ENCODE data around the gene ACER1. TPM values are rescaled to one million over a fixed set of nuclear protein-coding genes. Genes with fewer than 3 reads are reported as not detected.

The ACER1 gene, protein sequence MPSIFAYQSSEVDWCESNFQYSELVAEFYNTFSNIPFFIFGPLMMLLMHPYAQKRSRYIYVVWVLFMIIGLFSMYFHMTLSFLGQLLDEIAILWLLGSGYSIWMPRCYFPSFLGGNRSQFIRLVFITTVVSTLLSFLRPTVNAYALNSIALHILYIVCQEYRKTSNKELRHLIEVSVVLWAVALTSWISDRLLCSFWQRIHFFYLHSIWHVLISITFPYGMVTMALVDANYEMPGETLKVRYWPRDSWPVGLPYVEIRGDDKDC
- polyA plus RNA-seq (2013) = 0.07 TPM

DNA sequence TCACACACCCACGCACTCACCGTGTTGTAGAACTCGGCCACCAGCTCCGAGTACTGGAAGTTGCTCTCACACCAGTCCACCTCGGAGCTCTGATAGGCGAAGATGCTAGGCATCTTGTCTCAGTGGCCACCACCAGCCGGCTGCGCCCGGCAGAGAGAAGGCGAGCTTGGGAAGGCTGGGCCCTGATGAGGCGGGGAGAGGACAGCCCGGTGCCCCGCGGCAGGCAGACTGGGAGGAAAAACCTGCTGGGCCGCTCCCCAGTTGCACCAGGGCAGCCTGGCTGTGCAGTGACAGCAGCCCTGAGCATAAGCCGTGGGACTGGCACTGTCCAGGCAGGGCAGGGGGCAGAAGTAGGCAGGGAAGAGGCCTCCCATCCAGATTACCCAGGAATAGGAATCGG, at the start of gene ACER1:
ACER1 (minus strand) TSS at position 174 of the 400 bp plus-strand sequence; CDS start at position 113, 61 bp downstream.
- WGBS (ENCODE audit: insufficient coverage) = 91% methylated on average over 12 of the region's 17 CpGs
- no peaks in the 10 kb centered on the region for H3K36me3 ChIP-seq (ENCODE audit: control insufficient read depth in 4 of 4, insufficient read depth in 4 of 4, low read length in 3 of 4)
- no peaks in the 10 kb centered on the region for H3K4me1 ChIP-seq (ENCODE audit: control extremely low read depth in 1 of 4, control insufficient read depth in 4 of 4, insufficient read depth in 4 of 4, low read length in 3 of 4)
- H3K27me3 ChIP-seq (replicated peaks in 2 of 5; ENCODE audit: control insufficient read depth in 4 of 5, insufficient read depth in 5 of 5, low read length in 4 of 5) = peaks cover 0 to 4% (median 0%) of the 10 kb centered on the region in 5 experiments
- no peaks in the 10 kb centered on the region for H3K9me3 ChIP-seq (ENCODE audit: control extremely low read depth in 1 of 5, control insufficient read depth in 4 of 5, insufficient read depth in 2 of 5, low read depth in 1 of 5, low read length in 4 of 5)
- no peak within 1 kb of the TSS for H3K27ac ChIP-seq (ENCODE audit: insufficient read depth in 1 of 2, low read depth in 1 of 2, low read length in 2 of 2, poor library complexity in 1 of 2, severe bottlenecking in 2 of 2)
- CTCF ChIA-PET = no interaction called here
- no peak for DNase-seq
- no peak within 1 kb of the TSS for H3K4me3 ChIP-seq (ENCODE audit: control insufficient read depth in 1 of 7, extremely low read depth in 1 of 7, insufficient read depth in 4 of 7, low read depth in 2 of 7, low read length in 6 of 7)
- POLR2A ChIA-PET = no interaction called here

DNA sequence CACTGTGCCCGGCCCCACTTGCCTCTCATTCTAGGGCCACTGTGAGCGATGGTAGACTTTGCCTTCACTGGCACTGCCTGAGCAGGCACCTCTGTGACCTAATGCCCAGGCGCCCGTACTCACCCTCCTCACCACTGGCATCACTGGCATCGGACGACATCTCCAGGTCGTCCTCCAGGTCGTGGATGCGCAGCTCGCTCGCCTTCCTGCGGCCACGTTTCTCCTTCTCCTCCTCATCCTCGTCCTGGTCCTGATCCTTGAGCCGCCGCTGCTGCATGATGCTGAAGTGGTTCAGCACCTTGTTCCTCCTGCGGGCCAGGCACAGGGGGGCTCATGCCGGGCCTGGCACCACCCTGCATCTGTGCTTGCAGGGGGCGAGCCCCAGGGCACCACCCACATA, 49.8 kb upstream of the ACER1 start:
- Histone ChIP-seq H3K36me3 (ENCODE audit: control insufficient read depth in 4 of 4, insufficient read depth in 4 of 4, low read length in 3 of 4) (peaks cover 18 to 86% (median 60%) of the 10 kb centered on the region in 4 experiments), H3K27me3 (replicated peaks in 2 of 5; ENCODE audit: control insufficient read depth in 4 of 5, insufficient read depth in 5 of 5, low read length in 4 of 5) (peaks cover 0 to 2% (median 0%) of the 10 kb centered on the region in 5 experiments), H3K9me3 (ENCODE audit: control extremely low read depth in 1 of 5, control insufficient read depth in 4 of 5, insufficient read depth in 2 of 5, low read depth in 1 of 5, low read length in 4 of 5) (peaks cover 0 to 17% (median 10%) of the 10 kb centered on the region in 5 experiments), H3K27ac (ENCODE audit: insufficient read depth in 1 of 2, low read depth in 1 of 2, low read length in 2 of 2, poor library complexity in 1 of 2, severe bottlenecking in 2 of 2) (no peak overlapping the region), H3K4me3 (ENCODE audit: control insufficient read depth in 1 of 7, extremely low read depth in 1 of 7, insufficient read depth in 4 of 7, low read depth in 2 of 7, low read length in 6 of 7) (no peak overlapping the region), H3K4me1 (ENCODE audit: control extremely low read depth in 1 of 4, control insufficient read depth in 4 of 4, insufficient read depth in 4 of 4, low read length in 3 of 4) (no peaks in the 10 kb centered on the region)
- DNase-seq = no peak
- ChIA-PET CTCF (no interaction called here), POLR2A (interaction anchor here (0.6 kb wide), 1 partner anchor 324 kb away, joined by 8 read pairs; no protein-coding TSS in a partner anchor)
- 96% methylated on average over 10 of the region's 19 CpGs for WGBS (ENCODE audit: insufficient coverage)

DNA sequence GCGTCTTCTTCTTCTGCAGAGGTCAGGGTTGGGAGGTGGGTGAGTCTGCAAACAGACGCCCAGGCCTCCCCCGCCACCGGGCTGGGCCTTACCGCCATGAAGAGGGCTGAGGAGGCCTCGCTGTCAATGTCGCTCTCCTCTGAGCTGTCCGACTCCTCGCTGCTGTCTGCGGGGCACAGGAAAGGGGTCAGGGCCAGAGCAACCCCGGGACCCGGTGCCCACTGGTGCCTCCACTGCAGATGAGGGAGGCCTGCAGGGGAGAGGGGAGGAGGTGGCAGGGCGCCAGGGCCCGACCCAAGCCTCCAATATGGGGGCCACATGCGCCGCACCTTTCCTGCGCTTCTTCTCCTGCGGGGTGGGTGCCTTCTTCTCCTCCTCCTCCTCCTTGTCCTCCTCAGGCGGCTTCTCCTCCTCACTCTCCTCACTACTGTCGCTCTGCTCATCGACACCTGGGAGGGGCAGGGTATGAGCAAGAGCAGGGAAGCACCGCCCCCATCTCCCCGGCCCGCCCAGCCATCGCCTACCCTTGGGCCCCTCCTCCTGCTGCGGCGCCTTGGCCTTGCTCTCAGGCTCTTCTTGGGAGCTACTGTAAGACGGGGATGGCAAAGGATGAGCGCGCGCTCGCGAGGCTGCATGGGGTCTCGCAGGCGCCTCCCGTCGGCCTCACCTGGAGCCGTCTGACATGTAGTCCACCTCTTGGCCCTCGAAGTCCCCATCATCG, 47.8 kb upstream of the ACER1 start:
- no peak overlapping the region for H3K4me3 ChIP-seq (ENCODE audit: control insufficient read depth in 1 of 7, extremely low read depth in 1 of 7, insufficient read depth in 4 of 7, low read depth in 2 of 7, low read length in 6 of 7)
- DNase-seq = no peak
- POLR2A ChIA-PET = no interaction called here
- peaks cover 0 to 17% (median 10%) of the 10 kb centered on the region in 5 experiments for H3K9me3 ChIP-seq (ENCODE audit: control extremely low read depth in 1 of 5, control insufficient read depth in 4 of 5, insufficient read depth in 2 of 5, low read depth in 1 of 5, low read length in 4 of 5)
- H3K36me3 ChIP-seq (ENCODE audit: control insufficient read depth in 4 of 4, insufficient read depth in 4 of 4, low read length in 3 of 4) = peaks cover 16 to 69% (median 52%) of the 10 kb centered on the region in 4 experiments
- CTCF ChIA-PET = no interaction called here
- no peak overlapping the region for H3K27ac ChIP-seq (ENCODE audit: insufficient read depth in 1 of 2, low read depth in 1 of 2, low read length in 2 of 2, poor library complexity in 1 of 2, severe bottlenecking in 2 of 2)
- peaks cover 0 to 2% (median 0%) of the 10 kb centered on the region in 5 experiments for H3K27me3 ChIP-seq (replicated peaks in 2 of 5; ENCODE audit: control insufficient read depth in 4 of 5, insufficient read depth in 5 of 5, low read length in 4 of 5)
- H3K4me1 ChIP-seq (ENCODE audit: control extremely low read depth in 1 of 4, control insufficient read depth in 4 of 4, insufficient read depth in 4 of 4, low read length in 3 of 4) = no peaks in the 10 kb centered on the region
- 96% methylated on average over 23 of the region's 40 CpGs for WGBS (ENCODE audit: insufficient coverage)

DNA sequence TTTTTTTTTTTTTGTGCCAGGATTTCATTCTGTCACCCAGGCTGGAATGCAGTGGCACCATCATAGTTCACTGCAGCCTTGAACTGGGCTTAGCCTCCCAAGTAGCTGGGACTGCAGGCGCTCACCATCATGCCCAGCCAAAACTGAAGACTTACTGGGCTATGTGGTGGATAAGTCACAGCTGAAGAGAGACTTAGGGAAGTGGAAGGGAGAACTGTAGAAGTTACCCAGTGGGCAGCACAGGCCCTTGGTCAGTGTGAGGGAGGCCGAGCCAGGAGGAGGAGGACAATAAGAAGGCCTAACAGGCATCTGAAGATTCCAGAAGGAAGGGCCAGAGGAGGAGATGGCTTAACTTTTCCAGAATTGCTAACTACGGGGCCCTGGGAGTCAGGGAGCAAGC, 46.3 kb upstream of the ACER1 start:
- 93% methylated on average over 3 of the region's 3 CpGs for WGBS (ENCODE audit: insufficient coverage)
- CTCF ChIA-PET = no interaction called here
- H3K4me3 ChIP-seq (ENCODE audit: control insufficient read depth in 1 of 7, extremely low read depth in 1 of 7, insufficient read depth in 4 of 7, low read depth in 2 of 7, low read length in 6 of 7) = no peak overlapping the region
- peaks cover 12 to 66% (median 48%) of the 10 kb centered on the region in 4 experiments for H3K36me3 ChIP-seq (ENCODE audit: control insufficient read depth in 4 of 4, insufficient read depth in 4 of 4, low read length in 3 of 4)
- no peak for DNase-seq
- H3K4me1 ChIP-seq (ENCODE audit: control extremely low read depth in 1 of 4, control insufficient read depth in 4 of 4, insufficient read depth in 4 of 4, low read length in 3 of 4) = no peaks in the 10 kb centered on the region
- POLR2A ChIA-PET = interaction anchor here (0.6 kb wide), 1 partner anchor 9 kb away, joined by 7 read pairs; no protein-coding TSS in a partner anchor
- H3K27me3 ChIP-seq (replicated peaks in 2 of 5; ENCODE audit: control insufficient read depth in 4 of 5, insufficient read depth in 5 of 5, low read length in 4 of 5) = peaks cover 0 to 2% (median 0%) of the 10 kb centered on the region in 5 experiments
- peaks cover 0 to 17% (median 10%) of the 10 kb centered on the region in 5 experiments for H3K9me3 ChIP-seq (ENCODE audit: control extremely low read depth in 1 of 5, control insufficient read depth in 4 of 5, insufficient read depth in 2 of 5, low read depth in 1 of 5, low read length in 4 of 5)
- H3K27ac ChIP-seq (ENCODE audit: insufficient read depth in 1 of 2, low read depth in 1 of 2, low read length in 2 of 2, poor library complexity in 1 of 2, severe bottlenecking in 2 of 2) = no peak overlapping the region

DNA sequence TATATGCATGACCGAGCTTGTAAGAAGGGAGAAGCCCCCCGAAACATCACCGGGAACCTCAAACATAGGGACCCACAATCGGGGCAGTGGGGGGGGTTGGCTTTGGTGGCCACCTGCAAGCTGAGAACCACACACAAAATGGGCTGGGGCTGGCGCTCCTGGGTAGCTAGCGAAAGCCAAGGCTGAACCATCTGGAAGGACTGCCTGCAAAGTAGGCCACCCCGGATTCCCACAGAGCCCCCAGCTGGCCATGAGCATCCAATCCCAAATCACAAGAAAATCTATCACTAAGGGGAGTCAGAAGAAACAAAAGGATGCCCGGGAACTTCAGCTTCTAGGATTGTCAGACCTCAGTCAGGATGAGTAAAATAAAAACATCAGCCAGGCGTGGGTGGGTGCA, 45.1 kb upstream of the ACER1 start:
- Histone ChIP-seq H3K36me3 (ENCODE audit: control insufficient read depth in 4 of 4, insufficient read depth in 4 of 4, low read length in 3 of 4) (peaks cover 10 to 59% (median 45%) of the 10 kb centered on the region in 4 experiments), H3K27me3 (replicated peaks in 2 of 5; ENCODE audit: control insufficient read depth in 4 of 5, insufficient read depth in 5 of 5, low read length in 4 of 5) (peaks cover 0 to 2% (median 0%) of the 10 kb centered on the region in 5 experiments), H3K4me1 (ENCODE audit: control extremely low read depth in 1 of 4, control insufficient read depth in 4 of 4, insufficient read depth in 4 of 4, low read length in 3 of 4) (peaks cover 0 to 7% (median 6%) of the 10 kb centered on the region in 4 experiments), H3K9me3 (ENCODE audit: control extremely low read depth in 1 of 5, control insufficient read depth in 4 of 5, insufficient read depth in 2 of 5, low read depth in 1 of 5, low read length in 4 of 5) (peaks cover 0 to 17% (median 10%) of the 10 kb centered on the region in 5 experiments), H3K27ac (ENCODE audit: insufficient read depth in 1 of 2, low read depth in 1 of 2, low read length in 2 of 2, poor library complexity in 1 of 2, severe bottlenecking in 2 of 2) (no peak overlapping the region), H3K4me3 (ENCODE audit: control insufficient read depth in 1 of 7, extremely low read depth in 1 of 7, insufficient read depth in 4 of 7, low read depth in 2 of 7, low read length in 6 of 7) (no peak overlapping the region)
- DNase-seq = no peak
- CTCF ChIA-PET = interaction anchor here (1.7 kb wide), 1 partner anchor 12 kb away, joined by 4 read pairs; no protein-coding TSS in a partner anchor
- WGBS (ENCODE audit: insufficient coverage) = 94% methylated on average over 9 of the region's 9 CpGs
- POLR2A ChIA-PET = interaction anchor here (1.1 kb wide), 1 partner anchor 14 kb away, joined by 5 read pairs; the partner anchor contains the start of gene GTF2F1

DNA sequence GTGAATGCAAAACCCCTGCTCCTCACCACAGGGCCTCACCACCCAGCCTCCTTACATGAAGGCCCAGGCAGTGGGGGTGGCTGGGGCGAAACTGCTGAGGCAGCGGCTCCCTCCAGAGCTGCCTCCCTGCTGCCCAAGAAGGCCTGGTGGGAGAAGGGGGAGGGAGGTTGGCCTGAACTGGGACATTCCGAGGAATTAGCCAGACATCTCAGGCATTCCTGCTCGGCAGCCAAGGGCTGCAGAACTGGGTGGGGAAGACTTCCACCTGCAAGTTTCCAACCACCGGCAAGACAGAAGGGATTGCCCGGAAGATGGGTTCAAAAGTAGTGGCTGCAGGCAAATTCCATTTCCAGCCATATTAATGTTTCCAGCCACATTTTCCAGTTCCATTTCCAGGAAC, 44.6 kb upstream of the ACER1 start:
- POLR2A ChIA-PET = interaction anchor here (1.1 kb wide), 1 partner anchor 15 kb away, joined by 5 read pairs; the partner anchor contains the start of gene GTF2F1
- DNase-seq = no peak
- Histone ChIP-seq H3K36me3 (ENCODE audit: control insufficient read depth in 4 of 4, insufficient read depth in 4 of 4, low read length in 3 of 4) (peaks cover 6 to 55% (median 40%) of the 10 kb centered on the region in 4 experiments), H3K27ac (ENCODE audit: insufficient read depth in 1 of 2, low read depth in 1 of 2, low read length in 2 of 2, poor library complexity in 1 of 2, severe bottlenecking in 2 of 2) (no peak overlapping the region), H3K4me1 (ENCODE audit: control extremely low read depth in 1 of 4, control insufficient read depth in 4 of 4, insufficient read depth in 4 of 4, low read length in 3 of 4) (peaks cover 0 to 7% (median 7%) of the 10 kb centered on the region in 4 experiments), H3K4me3 (ENCODE audit: control insufficient read depth in 1 of 7, extremely low read depth in 1 of 7, insufficient read depth in 4 of 7, low read depth in 2 of 7, low read length in 6 of 7) (no peak overlapping the region), H3K9me3 (ENCODE audit: control extremely low read depth in 1 of 5, control insufficient read depth in 4 of 5, insufficient read depth in 2 of 5, low read depth in 1 of 5, low read length in 4 of 5) (peaks cover 0 to 17% (median 10%) of the 10 kb centered on the region in 5 experiments), H3K27me3 (replicated peaks in 2 of 5; ENCODE audit: control insufficient read depth in 4 of 5, insufficient read depth in 5 of 5, low read length in 4 of 5) (peaks cover 0 to 2% (median 0%) of the 10 kb centered on the region in 5 experiments)
- CTCF ChIA-PET = interaction anchor here (1.7 kb wide), 1 partner anchor 13 kb away, joined by 4 read pairs; no protein-coding TSS in a partner anchor
- 100% methylated on average over 3 of the region's 6 CpGs for WGBS (ENCODE audit: insufficient coverage)
